Ishikawa (cell line): Measurements from ENCODE around the gene AP3D1.

ENCODE experiments used
- CEBPB ChIP-seq: IDR thresholded peaks from 2 replicates; pipeline ENCODE4 v1.6.1; 2012
- CREB1 ChIP-seq: IDR thresholded peaks from 2 replicates; pipeline ENCODE4 v1.6.1; 2012; ENCODE audit warnings: low read depth
- USF1 ChIP-seq: IDR thresholded peaks from 2 replicates; pipeline ENCODE4 v1.6.1; 2012

- TF ChIP-seq CREB1, result no peak
- TF ChIP-seq USF1, result no peak
- no peak for TF ChIP-seq CEBPB
Measured at GRCh38 chr19:2192862-2193261, 41.5 kb upstream of the AP3D1 start.
